Hair follicular keratinocyte (primary cell): ENCODE measurements around the gene CACYBP. TPM values are rescaled to one million over a fixed set of nuclear protein-coding genes. Genes with fewer than 3 reads are reported as not detected.

ENCODE experiments used
- total RNA-seq: library from RNA; depleted of rRNA; stranded (reverse); fragments of >200 nt; gene quantifications from 2 replicates; pipeline ENCODE4 v1.2.3, GENCODE V29; 2015

The CACYBP gene, protein sequence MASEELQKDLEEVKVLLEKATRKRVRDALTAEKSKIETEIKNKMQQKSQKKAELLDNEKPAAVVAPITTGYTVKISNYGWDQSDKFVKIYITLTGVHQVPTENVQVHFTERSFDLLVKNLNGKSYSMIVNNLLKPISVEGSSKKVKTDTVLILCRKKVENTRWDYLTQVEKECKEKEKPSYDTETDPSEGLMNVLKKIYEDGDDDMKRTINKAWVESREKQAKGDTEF
- total RNA-seq, result 71.0 and 203 TPM in 2 replicates

DNA sequence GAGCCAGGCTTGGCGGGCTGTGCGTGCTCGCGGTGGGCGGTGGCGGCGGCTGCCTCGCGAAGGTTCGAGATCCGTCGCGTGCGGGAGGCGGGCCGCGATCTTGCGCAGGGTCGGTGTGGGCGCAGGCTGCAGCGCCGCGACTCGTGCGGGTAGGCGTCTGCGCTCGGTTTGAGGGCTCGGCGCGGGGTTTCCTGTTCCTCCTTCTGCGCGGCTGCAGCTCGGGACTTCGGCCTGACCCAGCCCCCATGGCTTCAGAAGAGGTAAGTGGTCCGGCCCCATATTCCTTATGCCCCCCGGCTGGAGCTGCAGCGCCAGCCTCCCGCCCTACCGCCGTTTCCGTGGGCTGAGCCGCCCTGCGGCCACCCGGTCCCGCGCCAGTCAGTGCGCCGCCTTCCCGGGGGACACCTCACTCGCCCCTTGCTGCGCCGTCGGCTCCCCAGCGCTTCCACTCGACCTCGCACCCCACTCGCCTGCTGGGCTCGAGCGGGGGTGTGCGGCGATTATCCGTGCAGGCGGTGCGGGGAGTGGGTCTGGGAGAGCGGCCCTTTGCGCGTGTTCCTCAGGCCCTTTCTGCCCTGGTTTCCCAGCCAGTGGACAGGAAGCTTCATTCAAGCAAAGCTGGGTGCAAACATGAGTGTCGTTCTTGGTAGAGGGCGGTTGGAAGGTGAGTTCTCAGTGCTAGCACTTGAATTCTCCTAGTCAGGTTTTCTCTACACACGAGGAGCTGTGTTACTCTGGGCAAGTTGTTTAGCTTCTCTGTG, at the start of gene CACYBP:
TSS of gene CACYBP (plus strand) at position 12 of the 761 bp plus-strand sequence. CDS start at position 246, 234 bp downstream.

DNA sequence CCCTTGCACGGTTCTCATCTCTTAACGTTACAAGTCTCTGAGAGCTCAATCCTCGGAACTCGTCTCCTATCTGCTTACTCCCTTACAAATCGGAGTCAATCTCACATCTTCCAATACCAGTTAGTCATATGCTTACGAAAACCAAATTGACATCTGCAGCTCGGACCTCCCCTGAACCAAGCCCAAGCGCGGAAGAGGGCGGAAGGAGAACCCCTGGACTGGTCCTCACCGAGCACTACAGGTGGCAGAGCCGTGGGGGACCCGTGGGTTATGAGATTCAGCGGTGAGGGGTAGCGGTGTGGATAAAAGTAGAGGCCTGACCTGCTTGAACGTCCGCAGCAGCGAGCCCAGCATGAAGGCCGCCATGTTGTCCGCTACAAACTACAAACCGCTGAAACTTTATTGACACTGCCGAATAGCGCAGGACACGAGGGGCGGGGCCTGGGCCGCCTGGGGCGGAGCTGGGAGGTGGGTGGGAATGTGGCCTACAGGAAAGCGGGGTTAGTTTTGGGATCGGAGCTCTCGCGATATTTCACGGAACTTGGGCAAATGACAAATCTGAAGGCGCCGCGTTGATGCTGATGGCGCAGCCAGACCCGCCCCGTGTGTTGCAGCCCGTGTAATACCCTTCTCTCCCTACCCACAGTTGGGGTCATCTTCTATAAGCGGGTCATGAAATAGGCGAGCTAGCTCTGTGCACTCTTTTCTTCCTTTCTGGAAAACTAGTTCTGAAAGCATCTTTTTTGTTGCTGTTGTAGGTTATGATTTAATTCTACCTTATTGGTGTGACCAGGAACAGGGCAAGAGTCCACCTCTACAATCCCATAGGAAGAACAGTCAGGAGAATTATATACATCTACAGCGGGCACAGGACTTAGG, 23.5 kb downstream of the CACYBP start, which contains the start of gene MRPS14:
TSS of gene MRPS14 (minus strand) at position 383 of the 879 bp plus-strand sequence. CDS start at position 366, 17 bp downstream.

Other genes with a start within 250 kb of the CACYBP start
- 16.9 and 20.1 TPM in 2 replicates for gene MRPS14, start 23.5 kb downstream of the CACYBP start, total RNA-seq
- not detected in 2 replicates for gene TNN, start 67.9 kb downstream of the CACYBP start, total RNA-seq
- gene KIAA0040, start 192.8 kb downstream of the CACYBP start, total RNA-seq, result 39.3 and 54.7 TPM in 2 replicates